Testis (tissue), 3 donors: ENCODE data around the gene AOC1. TPM values are rescaled to one million over a fixed set of nuclear protein-coding genes. Genes with fewer than 3 reads are reported as not detected.

Source experiments
- DNase-seq: peaks from one replicate; pipeline ENCODE4 v3.0.0-alpha.2; 2019
- H3K27ac ChIP-seq, 2 donors: fragments of 200-600 bp; sonication (generic); one replicate each; pipeline ENCODE4 v1.5.1; 2019
- H3K27me3 ChIP-seq: fragments of 200-600 bp; sonication (generic); one replicate; pipeline ENCODE4 v1.5.1; 2019
- H3K36me3 ChIP-seq: fragments of 200-600 bp; sonication (generic); one replicate; pipeline ENCODE4 v1.5.1; 2017; ENCODE audit warnings: low read depth; ENCODE audit errors: missing control alignments
- H3K4me1 ChIP-seq: fragments of 200-600 bp; sonication (generic); one replicate; pipeline ENCODE4 v1.5.1; 2019
- H3K4me3 ChIP-seq, 2 donors: fragments of 200-600 bp; sonication (generic); one replicate each; pipeline ENCODE4 v1.5.1; 2017 to 2019
- H3K9me3 ChIP-seq: fragments of 200-600 bp; sonication (generic); one replicate; pipeline ENCODE4 v1.5.1; 2017
- CTCF ChIP-seq, 3 experiments: fragments of 450-650 bp in 2 of 3; fragments of 200-600 bp in 1 of 3; sonication (generic) in 1 of 3; IDR thresholded peaks; one replicate each; pipeline ENCODE4 v1.5.1; 2016 to 2019; ENCODE audit warnings: antibody characterized with exemption in 3 of 3, mild to moderate bottlenecking in 2 of 3, moderate library complexity in 1 of 3
- POLR2A ChIP-seq: fragments of 450-650 bp; IDR thresholded peaks from one replicate; pipeline ENCODE4 v1.6.1; 2017; ENCODE audit warnings: antibody characterized with exemption, mild to moderate bottlenecking, moderate library complexity
- WGBS, 2 donors: methylation state at CpG; one replicate each; pipeline ENCODE4 v1.1.5; 2018; 5-methylcytosine and 5-hydroxymethylcytosine counted together
- intact Hi-C: fragments of 100-400 bp; cut with DNase I; formaldehyde crosslinking; loops from one replicate; pipeline ENCODE4 v1.15.1; 2023; ENCODE audit warnings: low total_unique reads
- polyA plus RNA-seq: library from polyadenylated mRNA; stranded (reverse); fragments of 350-450 nt; fragmentation: Illumina TruSeq; extraction: RNeasy Lipid Tissue Mini Kit (QIAGEN cat#74804); gene quantifications from one replicate; pipeline ENCODE4 v1.2.3, GENCODE V29; 2014; ENCODE audit warnings: low read depth, low replicate concordance; ENCODE audit not compliant: insufficient read depth
- total RNA-seq, 2 donors: library from RNA; depleted of rRNA; stranded (reverse); fragments of >200 nt; gene quantifications; one replicate each; pipeline ENCODE4 v1.2.3, GENCODE V29; 2016

Gene AOC1
- total and polyA plus RNA-seq, 3 donors from 2014 or later = 2.8 to 6.2 (median 4.5) TPM

GRCh38 chr7:150900675-150901074 is 48.4 kb downstream of the AOC1 start:
- H3K4me1 ChIP-seq = peaks cover 22% of the 10 kb centered on the region
- intact Hi-C loops = loop anchor here (5.0 kb wide), 1 partner anchor 87 kb away; no protein-coding TSS in a partner anchor
- H3K4me3 ChIP-seq = no peak overlapping the region
- H3K9me3 ChIP-seq = no peaks in the 10 kb centered on the region
- TF ChIP-seq POLR2A (no peak), CTCF (IDR thresholded peaks at IDR 0.05) (no peak)
- no peaks in the 10 kb centered on the region for H3K36me3 ChIP-seq
- H3K27ac ChIP-seq = no peak overlapping the region
- 88 to 96% methylated on average over 8 of the region's 8 CpGs for WGBS, 2 donors
- no peak for DNase-seq
- H3K27me3 ChIP-seq = no peaks in the 10 kb centered on the region

GRCh38 chr7:150901160-150902035 is 49.1 kb downstream of the AOC1 start:
- intact Hi-C loops = loop anchor here (5.0 kb wide), 1 partner anchor 86 kb away; no protein-coding TSS in a partner anchor
- Histone ChIP-seq H3K27me3 (no peaks in the 10 kb centered on the region), H3K9me3 (no peaks in the 10 kb centered on the region), H3K4me1 (peaks cover 22% of the 10 kb centered on the region), H3K27ac (no peak overlapping the region), H3K36me3 (no peaks in the 10 kb centered on the region), H3K4me3 (no peak overlapping the region)
- DNase-seq = no peak
- TF ChIP-seq POLR2A (no peak), CTCF (IDR thresholded peaks at IDR 0.05) (no peak)
- 49 to 54% methylated on average over 14 to 15 of the region's 15 CpGs for WGBS, 2 donors

- no peak for DNase-seq
- H3K4me1 ChIP-seq = peaks cover 22% of the 10 kb centered on the region
- H3K36me3 ChIP-seq = no peaks in the 10 kb centered on the region
- TF ChIP-seq POLR2A = no peak
- TF ChIP-seq CTCF (IDR thresholded peaks at IDR 0.05) = no peak
- WGBS, 2 donors = 54 to 71% methylated on average over 14 of the region's 14 CpGs
- H3K4me3 ChIP-seq = no peak overlapping the region
- no peak overlapping the region for H3K27ac ChIP-seq
- no peaks in the 10 kb centered on the region for H3K27me3 ChIP-seq
- no peaks in the 10 kb centered on the region for H3K9me3 ChIP-seq
- intact Hi-C loops = loop anchor here (5.0 kb wide), 1 partner anchor 85 kb away; no protein-coding TSS in a partner anchor
These were observed 50.0 kb downstream of the AOC1 start for GRCh38 chr7:150902078-150903033.

GRCh38 chr7:150903606-150904005 is 51.3 kb downstream of the AOC1 start:
- TF ChIP-seq CTCF (IDR thresholded peaks at IDR 0.05) (no peak), POLR2A (no peak)
- peak; percentile 57 for DNase-seq
- WGBS, 2 donors = 66 to 86% methylated on average over 12 of the region's 12 CpGs
- H3K4me3 ChIP-seq = no peak overlapping the region
- H3K9me3 ChIP-seq = no peaks in the 10 kb centered on the region
- H3K4me1 ChIP-seq = peaks cover 17% of the 10 kb centered on the region
- intact Hi-C loops = loop anchor here (5.0 kb wide), 1 partner anchor 84 kb away; no protein-coding TSS in a partner anchor
- no peaks in the 10 kb centered on the region for H3K27me3 ChIP-seq
- no peak overlapping the region for H3K27ac ChIP-seq
- no peaks in the 10 kb centered on the region for H3K36me3 ChIP-seq
